ENCODE data around the gene PLPPR1. TPM values are rescaled to one million over a fixed set of nuclear protein-coding genes. Genes with fewer than 3 reads are reported as not detected.
"Not testable (repeated sequence)": the region's sequence is repeated elsewhere in the genome, so short reads cannot be mapped to it uniquely, and the experiment has no call there.

The PLPPR1 gene
- total RNA-seq, 1 experiment from 2014 or later, result not detected

DNA sequence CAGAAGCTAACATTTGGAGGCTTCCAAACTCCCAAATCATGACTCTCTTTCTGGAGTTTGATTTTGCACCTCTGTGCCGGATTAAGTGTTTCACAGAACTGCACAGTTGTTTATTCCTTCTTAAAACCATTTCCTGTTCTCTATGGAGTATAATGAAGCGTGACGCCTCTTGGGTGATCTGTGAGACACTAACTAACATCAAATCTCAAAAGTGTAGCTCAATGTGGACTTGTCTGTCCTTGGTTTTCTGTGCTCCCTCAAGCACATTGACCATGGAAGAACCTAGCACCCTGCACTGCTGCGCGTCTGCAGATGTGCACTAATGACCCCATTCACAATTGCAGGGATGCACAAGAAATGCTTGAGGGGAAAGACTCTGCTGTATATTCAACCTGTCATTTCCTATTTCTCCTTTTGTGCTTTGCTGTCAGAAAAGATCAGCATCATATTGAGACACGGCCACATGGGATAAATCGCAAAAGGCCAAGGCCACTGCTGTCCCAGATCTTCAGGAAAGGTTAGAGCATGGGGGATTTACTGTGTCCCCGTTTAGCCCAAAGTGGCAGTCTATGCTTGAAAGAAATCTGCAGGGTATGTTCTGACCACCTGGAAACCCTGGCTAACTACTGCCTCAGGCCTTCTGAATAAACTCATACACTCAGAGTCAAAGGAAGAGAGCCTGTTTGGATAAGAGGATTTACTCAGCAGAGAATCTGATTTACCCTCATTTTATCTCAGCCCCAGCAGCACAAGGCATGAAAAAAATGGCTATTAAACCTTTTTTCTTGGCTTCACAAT is 246.6 kb downstream of the PLPPR1 start:
- DNase-seq (ENCODE audit: low read depth), result no peak

- DNase-seq (ENCODE audit: low read depth), result no peak
Observed at GRCh38 chr9:101275769-101276250, 247.3 kb downstream of the PLPPR1 start.

- DNase-seq (ENCODE audit: low read depth), result not testable (repeated sequence)
Observed at GRCh38 chr9:101291043-101291442, 262.5 kb downstream of the PLPPR1 start.

- DNase-seq (ENCODE audit: low read depth), result no peak
Observed at GRCh38 chr9:101299901-101300300, 271.4 kb downstream of the PLPPR1 start.

GRCh38 chr9:101307051-101307450 is 278.5 kb downstream of the PLPPR1 start:
- DNase-seq (ENCODE audit: low read depth), result no peak

DNA sequence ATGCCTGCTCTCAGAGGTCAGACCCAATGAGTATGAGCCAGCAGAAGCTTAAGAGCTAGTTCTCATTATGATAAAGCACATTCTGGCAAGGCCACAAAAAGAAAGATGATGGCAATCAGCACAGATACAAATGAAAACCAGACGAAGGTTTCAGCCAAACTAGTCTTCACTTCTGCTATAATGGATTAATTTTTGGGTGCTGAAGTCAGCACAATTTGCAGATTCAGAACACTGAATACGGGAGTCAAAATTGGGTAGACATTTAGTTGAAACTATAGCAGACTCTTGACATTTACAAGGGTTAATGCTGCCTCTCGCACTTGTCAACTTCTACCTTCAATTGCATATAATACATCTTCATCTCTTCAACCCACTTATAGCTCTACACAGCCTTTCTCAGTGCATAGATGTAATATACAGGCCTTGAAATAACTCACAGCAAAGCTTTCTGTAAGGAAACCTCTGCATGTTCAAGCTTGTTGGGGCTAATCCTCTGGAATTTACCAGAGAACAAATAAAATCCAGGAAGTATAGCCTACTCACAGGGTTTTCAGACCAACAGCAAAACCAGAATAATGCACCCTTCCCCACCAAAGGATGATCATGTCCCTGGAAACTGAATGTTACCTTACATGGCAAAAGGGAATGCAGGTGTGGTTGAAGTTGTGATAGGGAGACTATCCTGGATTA is 279.1 kb downstream of the PLPPR1 start:
- DNase-seq (ENCODE audit: low read depth), result no peak

- no peak for DNase-seq (ENCODE audit: low read depth)
Observed at GRCh38 chr9:101309139-101309538, 280.6 kb downstream of the PLPPR1 start.

- DNase-seq (ENCODE audit: low read depth), result no peak
Observed at GRCh38 chr9:101311191-101311590, 282.7 kb downstream of the PLPPR1 start.

DNA sequence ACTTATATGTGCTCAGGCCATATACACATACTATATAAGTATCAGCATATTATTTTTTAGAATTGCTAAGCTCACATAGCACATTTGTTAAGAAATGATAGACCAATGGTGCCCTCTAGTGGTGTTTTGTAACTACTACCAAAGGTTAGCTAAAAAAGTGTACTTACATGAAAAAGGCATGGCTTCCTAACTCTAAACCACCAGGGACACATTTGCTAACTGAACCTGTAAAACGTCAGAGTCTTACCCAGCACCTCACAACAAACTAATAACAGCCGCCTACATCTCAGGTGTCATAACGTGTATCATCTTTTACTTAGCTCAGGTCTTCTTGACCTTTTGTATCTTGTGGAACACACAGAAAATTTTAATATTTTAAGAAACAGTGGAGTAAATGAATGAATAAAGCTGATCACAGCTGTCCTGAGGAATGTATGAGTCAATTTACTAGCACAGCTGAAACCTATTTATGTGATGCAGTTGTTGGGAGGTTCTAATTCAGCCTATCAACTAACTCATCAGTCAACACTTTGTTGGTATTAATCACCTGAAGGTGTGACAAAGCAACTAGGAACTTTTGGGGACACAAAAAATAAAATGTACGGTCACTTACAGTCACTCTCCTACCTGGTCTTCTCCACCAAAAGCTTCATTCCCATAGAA is 283.4 kb downstream of the PLPPR1 start:
- peak; percentile 59 for DNase-seq (ENCODE audit: low read depth)

GRCh38 chr9:101312661-101313060 is 284.1 kb downstream of the PLPPR1 start:
- no peak for DNase-seq (ENCODE audit: low read depth)

DNA sequence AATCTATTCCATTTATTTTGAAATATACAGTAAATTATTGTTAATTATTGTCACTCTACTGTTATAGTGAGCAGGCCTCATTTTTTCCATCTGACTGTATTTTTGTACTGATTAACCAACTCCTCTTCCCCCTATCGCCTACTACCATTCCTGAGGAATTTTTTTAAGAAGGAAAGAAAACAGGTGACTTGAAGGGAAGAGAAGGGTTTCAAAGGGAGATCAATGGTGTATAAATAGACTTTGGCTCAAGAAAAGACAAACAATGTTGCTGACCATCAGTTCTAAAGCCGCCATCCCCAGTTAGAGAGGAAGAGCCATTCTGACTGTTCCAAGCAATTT is 286.6 kb downstream of the PLPPR1 start:
- no peak for DNase-seq (ENCODE audit: low read depth)

DNA sequence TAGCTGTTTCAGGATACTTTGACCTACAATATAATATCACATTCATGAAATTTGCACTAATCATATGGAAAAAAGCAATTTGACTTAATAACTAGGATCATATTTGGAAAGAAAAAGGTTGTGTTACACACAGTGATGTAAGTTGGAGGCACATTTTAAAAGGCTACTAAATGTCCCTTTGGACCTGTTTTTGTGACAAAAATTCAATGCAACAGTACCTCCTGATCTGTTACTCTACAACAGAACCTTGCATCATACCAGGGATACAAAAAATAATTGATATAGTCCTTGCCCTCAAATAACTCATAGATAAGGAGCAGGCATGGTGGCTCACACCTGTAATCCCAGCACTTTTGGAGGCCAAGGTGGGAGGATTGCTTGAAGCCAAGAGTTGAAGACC is 289.2 kb downstream of the PLPPR1 start:
- DNase-seq (ENCODE audit: low read depth), result no peak

GRCh38 chr9:101323129-101323528 is 294.6 kb downstream of the PLPPR1 start:
- no peak for DNase-seq (ENCODE audit: low read depth)

DNA sequence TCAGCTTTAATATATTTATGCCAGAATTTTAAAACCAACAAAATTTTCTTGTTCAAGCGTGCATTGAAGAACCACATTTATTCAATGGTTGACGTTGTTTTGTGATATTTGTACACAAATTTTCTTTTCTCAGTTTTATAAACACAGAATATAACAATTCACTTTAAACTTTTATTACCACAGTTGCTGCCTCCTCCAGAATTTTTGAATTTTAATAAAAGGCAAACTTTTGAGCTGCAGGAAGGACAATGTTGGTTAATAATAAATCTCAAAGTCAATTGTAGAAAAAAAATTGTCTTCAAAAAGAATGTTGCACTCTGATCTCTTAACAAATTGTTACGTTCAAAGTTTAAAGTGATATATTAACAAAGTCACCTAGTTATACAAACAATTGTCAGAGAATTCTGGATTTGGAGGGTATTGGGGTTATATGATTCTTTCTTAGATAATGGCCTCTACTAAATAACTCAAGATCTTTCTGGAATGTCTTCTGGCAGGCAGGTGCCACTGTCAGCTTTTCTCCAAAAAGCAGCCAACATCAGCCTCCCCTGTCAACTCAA is 295.8 kb downstream of the PLPPR1 start:
- DNase-seq (ENCODE audit: low read depth), result no peak

DNA sequence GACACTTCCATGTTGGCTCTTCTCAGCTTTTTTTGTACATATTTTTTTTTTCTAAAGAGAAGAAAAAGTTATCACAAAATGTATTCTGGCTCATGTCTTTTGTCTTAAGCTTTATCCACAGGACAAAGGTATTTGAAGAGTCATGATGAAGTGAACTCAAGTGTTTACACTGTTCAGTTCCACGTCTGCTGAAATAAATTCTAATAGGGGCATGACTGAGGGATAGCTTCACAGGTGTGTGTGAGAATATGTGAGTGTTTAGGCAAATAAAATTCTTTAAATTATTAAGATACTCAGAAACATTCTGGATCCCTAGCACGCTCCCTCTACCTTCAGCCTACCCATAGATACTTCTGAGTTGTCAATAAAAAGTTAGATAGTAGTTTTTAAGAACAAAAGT is 296.5 kb downstream of the PLPPR1 start:
- no peak for DNase-seq (ENCODE audit: low read depth)

DNA sequence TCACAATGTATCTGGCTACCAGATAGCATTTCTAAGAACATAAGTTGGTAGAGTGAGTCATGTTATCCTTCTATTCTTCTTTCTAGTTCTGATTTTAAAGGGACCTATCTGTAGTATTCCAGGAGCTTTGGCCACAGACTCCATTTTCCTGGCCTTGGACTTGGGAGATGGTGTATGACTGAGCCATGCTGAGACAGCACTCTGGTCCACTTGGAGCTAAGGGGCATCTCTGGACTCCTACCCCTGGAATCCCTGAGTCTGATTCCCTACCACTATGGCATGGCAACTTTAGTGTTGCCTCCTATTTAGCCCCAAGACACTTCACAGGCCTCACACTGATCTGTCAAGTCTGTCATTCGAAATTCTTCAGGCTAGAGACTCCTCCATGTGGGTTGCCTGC is 297.5 kb downstream of the PLPPR1 start:
- no peak for DNase-seq (ENCODE audit: low read depth)

DNA sequence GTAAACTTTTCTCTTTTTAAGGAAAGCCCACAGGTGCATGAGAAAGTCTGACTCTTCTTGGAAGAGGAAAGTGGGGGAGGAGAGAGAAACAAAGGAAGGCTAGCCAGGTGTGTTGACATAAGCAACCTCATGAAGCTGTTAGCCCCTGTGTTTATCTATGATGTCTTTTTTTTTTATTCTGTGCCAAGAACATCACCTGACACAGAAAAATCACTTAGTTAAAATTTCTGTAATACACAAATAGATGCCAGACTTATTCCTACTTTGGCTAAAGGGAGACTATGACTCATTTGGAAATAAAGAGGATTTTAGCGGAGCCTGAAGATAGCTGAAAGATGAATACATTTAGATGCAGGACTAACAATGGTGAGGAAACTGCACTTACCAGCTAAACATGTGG is 298.0 kb downstream of the PLPPR1 start:
- no peak for DNase-seq (ENCODE audit: low read depth)

- DNase-seq (ENCODE audit: low read depth), result not testable (repeated sequence)
Observed at GRCh38 chr9:101327422-101327909, 298.9 kb downstream of the PLPPR1 start.

DNA sequence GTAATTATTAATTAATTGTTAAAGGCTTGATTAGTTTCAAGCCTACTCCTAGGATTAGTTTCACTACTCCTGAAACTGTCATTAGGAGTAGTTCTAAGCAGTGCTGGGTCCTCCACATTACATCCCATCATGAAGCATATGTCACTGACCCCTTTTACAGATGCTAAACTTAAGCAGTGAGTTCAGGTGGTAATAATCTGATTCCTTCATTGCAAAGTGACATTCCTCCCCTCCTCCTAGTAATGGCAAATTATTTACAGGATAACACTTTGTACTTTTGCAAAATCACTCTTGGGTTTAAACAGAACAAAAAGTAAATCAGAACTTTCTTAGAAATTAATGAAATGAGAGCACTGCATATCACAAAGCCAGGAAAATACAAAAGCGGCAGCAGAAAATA is 303.8 kb downstream of the PLPPR1 start:
- no peak for DNase-seq (ENCODE audit: low read depth)

GRCh38 chr9:101333490-101333889 is 305.0 kb downstream of the PLPPR1 start:
- no peak for DNase-seq (ENCODE audit: low read depth)

DNA sequence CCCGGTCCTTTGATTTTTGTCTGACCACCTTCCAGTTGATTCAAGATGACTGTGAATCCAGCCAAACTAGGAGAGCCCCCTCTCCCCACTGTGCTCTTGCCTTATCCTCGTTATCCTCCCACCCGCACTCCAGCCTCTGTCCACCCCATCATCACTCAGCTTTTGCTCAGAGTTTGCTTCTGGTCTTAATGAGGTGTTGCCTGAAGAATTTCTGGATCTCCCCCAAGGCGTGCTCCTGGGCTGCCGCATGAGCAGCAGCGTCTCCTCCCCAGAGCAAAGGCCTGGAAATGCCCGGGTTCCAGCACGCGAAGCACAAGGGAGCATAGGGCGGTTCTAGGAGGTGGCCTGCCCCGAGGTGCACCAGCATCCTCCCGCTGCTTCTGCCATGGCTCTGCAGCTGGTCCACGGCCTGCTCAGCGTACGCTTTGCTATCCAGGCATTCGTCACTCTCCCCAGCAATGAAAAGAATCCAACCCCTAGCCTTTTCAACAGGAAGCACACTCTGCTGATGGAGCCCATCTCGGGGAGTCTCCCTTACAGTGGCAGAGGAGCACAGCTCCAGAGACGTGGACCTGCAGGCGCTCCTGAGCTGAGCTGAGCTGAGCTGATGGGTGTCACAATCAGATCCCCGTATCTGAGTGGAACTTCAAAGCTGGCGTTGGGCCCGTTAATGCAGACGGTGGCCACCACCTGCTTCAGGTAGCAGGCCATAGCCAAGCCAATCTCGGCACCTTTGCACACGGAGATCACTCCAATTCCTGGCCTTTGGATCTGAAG is 305.6 kb downstream of the PLPPR1 start:
- DNase-seq (ENCODE audit: low read depth), result no peak

Data from HT1080 (cell line).